ENCODE results near the gene PRKN. TPM values are rescaled to one million over a fixed set of nuclear protein-coding genes. Genes with fewer than 3 reads are reported as not detected.

The PRKN gene
- polyA plus RNA-seq, 1 donor from 2014 or later = 1.2 TPM

GRCh38 chr6:161389756-161390155 is 1337.8 kb downstream of the PRKN start:
- Histone ChIP-seq H3K27me3 (ENCODE audit: insufficient read depth, low read depth, low read length) (no peaks in the 10 kb centered on the region), H3K4me2 (ENCODE audit: low read length) (no peak overlapping the region), H3K4me3 (ENCODE audit: low read length) (no peak overlapping the region), H3F3A (ENCODE audit: insufficient read depth, low read length, poor library complexity, severe bottlenecking) (no peaks in the 10 kb centered on the region), H3K9me3 (ENCODE audit: low read length) (no peaks in the 10 kb centered on the region), H3K79me2 (replicated peaks; ENCODE audit: insufficient read depth, low read length) (no peaks in the 10 kb centered on the region), H3K27ac (ENCODE audit: low read length) (peak overlapping the region; percentile 6), H3K9ac (ENCODE audit: low read length) (no peak overlapping the region), H3K9me2 (ENCODE audit: insufficient read depth, low read length) (no peaks in the 10 kb centered on the region), H4K20me1 (ENCODE audit: insufficient read depth) (no peaks in the 10 kb centered on the region), H3K36me3 (ENCODE audit: insufficient read depth, low read length) (no peaks in the 10 kb centered on the region), H2AFZ (ENCODE audit: low read depth, low read length) (no peak overlapping the region)
- TF ChIP-seq, protein P1, sequence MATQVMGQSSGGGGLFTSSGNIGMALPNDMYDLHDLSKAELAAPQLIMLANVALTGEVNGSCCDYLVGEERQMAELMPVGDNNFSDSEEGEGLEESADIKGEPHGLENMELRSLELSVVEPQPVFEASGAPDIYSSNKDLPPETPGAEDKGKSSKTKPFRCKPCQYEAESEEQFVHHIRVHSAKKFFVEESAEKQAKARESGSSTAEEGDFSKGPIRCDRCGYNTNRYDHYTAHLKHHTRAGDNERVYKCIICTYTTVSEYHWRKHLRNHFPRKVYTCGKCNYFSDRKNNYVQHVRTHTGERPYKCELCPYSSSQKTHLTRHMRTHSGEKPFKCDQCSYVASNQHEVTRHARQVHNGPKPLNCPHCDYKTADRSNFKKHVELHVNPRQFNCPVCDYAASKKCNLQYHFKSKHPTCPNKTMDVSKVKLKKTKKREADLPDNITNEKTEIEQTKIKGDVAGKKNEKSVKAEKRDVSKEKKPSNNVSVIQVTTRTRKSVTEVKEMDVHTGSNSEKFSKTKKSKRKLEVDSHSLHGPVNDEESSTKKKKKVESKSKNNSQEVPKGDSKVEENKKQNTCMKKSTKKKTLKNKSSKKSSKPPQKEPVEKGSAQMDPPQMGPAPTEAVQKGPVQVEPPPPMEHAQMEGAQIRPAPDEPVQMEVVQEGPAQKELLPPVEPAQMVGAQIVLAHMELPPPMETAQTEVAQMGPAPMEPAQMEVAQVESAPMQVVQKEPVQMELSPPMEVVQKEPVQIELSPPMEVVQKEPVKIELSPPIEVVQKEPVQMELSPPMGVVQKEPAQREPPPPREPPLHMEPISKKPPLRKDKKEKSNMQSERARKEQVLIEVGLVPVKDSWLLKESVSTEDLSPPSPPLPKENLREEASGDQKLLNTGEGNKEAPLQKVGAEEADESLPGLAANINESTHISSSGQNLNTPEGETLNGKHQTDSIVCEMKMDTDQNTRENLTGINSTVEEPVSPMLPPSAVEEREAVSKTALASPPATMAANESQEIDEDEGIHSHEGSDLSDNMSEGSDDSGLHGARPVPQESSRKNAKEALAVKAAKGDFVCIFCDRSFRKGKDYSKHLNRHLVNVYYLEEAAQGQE (IDR thresholded peaks at IDR 0.05; ENCODE audit: borderline replicate concordance) = no peak
- no peak for TF ChIP-seq POLR2AphosphoS5 (IDR thresholded peaks at IDR 0.05)
- TF ChIP-seq MXI1 (conservative IDR thresholded peaks at IDR 0.05; ENCODE audit: poor library complexity, severe bottlenecking) = no peak
- TF ChIP-seq EZH2 (IDR thresholded peaks at IDR 0.05; ENCODE audit: borderline replicate concordance, insufficient read depth, low read length, poor library complexity, severe bottlenecking) = no peak
- no peak for TF ChIP-seq CTCF (IDR thresholded peaks at IDR 0.05; ENCODE audit: poor library complexity, severe bottlenecking)
- TF ChIP-seq EP300 (conservative IDR thresholded peaks at IDR 0.05; ENCODE audit: poor library complexity, severe bottlenecking) = no peak
- TF ChIP-seq RAD21 (conservative IDR thresholded peaks at IDR 0.05) = no peak
- TF ChIP-seq TAF1 (IDR thresholded peaks at IDR 0.05; ENCODE audit: low read depth) = no peak
- TF ChIP-seq SMC3 (conservative IDR thresholded peaks at IDR 0.05; ENCODE audit: poor library complexity) = no peak

GRCh38 chr6:161383951-161384350 is 1343.6 kb downstream of the PRKN start:
- TF ChIP-seq SMC3 (conservative IDR thresholded peaks at IDR 0.05; ENCODE audit: poor library complexity) (no peak), EZH2 (IDR thresholded peaks at IDR 0.05; ENCODE audit: borderline replicate concordance, insufficient read depth, low read length, poor library complexity, severe bottlenecking) (no peak), RAD21 (conservative IDR thresholded peaks at IDR 0.05) (no peak), TAF1 (IDR thresholded peaks at IDR 0.05; ENCODE audit: low read depth) (no peak)

More at GRCh38 chr6:161383951-161384350, 1343.6 kb downstream of the PRKN start:
- Histone ChIP-seq H3K4me3 (ENCODE audit: low read length) (no peak overlapping the region), H3K36me3 (ENCODE audit: insufficient read depth, low read length) (no peaks in the 10 kb centered on the region), H3K27me3 (ENCODE audit: insufficient read depth, low read depth, low read length) (no peaks in the 10 kb centered on the region), H3K79me2 (replicated peaks; ENCODE audit: insufficient read depth, low read length) (no peaks in the 10 kb centered on the region), H4K20me1 (ENCODE audit: insufficient read depth) (no peaks in the 10 kb centered on the region), H3K9me3 (ENCODE audit: low read length) (no peaks in the 10 kb centered on the region), H3K9me2 (ENCODE audit: insufficient read depth, low read length) (no peaks in the 10 kb centered on the region), H3F3A (ENCODE audit: insufficient read depth, low read length, poor library complexity, severe bottlenecking) (no peaks in the 10 kb centered on the region), H2AFZ (ENCODE audit: low read depth, low read length) (no peak overlapping the region), H3K4me2 (ENCODE audit: low read length) (no peak overlapping the region), H3K27ac (ENCODE audit: low read length) (no peak overlapping the region), H3K9ac (ENCODE audit: low read length) (no peak overlapping the region)

All from neural cell (in vitro differentiated cells).